MM.1S (cell line): ENCODE data around the gene ADCY3.
"Not testable (repeated sequence)": the region's sequence is repeated elsewhere in the genome, so short reads cannot be mapped to it uniquely, and the experiment has no call there.

Source experiments
- EZH2 ChIP-seq: fragments of 300-600 bp; sonication (generic); optimal IDR thresholded peaks from 2 replicates; pipeline ENCODE3; 2017; ENCODE audit warnings: low read depth, mild to moderate bottlenecking, antibody characterized with exemption, low read length, mixed read lengths
- EZH2phosphoT487 ChIP-seq: fragments of 300-600 bp; sonication (generic); IDR thresholded peaks from 2 replicates; pipeline ENCODE4 v1.6.1; 2018; ENCODE audit warnings: antibody characterized with exemption, low read length
- TF ChIP-seq, protein P1 (sequence below): fragments of 300-600 bp; sonication (generic); IDR thresholded peaks from 2 replicates; pipeline ENCODE4 v1.5.1; 2016; ENCODE audit warnings: antibody characterized with exemption, low read length, mixed read lengths

DNA sequence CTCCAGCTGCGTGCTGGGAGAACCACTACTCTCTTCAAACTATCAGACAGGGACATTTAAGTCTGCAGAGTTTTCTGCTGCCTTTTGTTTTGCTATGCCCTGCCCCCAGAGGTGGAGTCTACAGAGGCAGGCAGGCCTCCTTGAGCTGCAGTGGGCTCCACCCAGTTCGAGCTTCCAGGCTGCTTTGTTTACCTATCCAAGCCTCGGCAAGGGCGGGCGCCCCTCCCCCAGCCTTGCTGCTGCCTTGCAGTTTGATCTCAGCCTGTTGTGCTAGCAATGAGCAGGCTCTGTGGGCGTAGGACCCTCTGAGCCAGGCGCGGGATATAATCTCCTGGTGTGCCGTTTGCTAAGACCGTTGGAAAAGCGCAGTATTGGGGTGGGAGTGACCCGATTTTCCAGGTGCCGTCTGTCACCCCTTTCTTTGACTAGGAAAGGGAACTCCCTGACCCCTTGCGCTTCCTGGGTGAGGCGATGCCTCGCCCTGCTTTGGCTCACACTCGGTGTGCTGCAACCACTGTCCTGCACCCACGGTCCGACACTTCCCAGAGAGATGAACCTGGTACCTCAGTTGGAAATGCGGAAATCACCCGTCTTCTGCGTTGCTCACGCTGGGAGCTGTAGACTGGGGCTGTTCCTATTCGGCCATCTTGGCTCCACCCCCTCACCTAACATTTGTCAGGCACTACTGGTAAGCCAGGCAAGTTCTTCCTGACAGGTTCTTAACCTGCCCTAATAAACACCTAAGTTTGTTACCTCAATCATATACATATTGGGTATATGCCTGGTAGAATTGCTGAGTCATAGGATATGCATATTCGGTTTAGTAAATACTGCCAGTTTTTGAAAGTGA, 114.0 kb downstream of the ADCY3 start:
- TF ChIP-seq, protein P1, sequence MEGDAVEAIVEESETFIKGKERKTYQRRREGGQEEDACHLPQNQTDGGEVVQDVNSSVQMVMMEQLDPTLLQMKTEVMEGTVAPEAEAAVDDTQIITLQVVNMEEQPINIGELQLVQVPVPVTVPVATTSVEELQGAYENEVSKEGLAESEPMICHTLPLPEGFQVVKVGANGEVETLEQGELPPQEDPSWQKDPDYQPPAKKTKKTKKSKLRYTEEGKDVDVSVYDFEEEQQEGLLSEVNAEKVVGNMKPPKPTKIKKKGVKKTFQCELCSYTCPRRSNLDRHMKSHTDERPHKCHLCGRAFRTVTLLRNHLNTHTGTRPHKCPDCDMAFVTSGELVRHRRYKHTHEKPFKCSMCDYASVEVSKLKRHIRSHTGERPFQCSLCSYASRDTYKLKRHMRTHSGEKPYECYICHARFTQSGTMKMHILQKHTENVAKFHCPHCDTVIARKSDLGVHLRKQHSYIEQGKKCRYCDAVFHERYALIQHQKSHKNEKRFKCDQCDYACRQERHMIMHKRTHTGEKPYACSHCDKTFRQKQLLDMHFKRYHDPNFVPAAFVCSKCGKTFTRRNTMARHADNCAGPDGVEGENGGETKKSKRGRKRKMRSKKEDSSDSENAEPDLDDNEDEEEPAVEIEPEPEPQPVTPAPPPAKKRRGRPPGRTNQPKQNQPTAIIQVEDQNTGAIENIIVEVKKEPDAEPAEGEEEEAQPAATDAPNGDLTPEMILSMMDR: not testable (repeated sequence)
- not testable (repeated sequence) for TF ChIP-seq EZH2phosphoT487, EZH2
